Heart left ventricle (tissue), 16 donors: ENCODE results near the gene KDM4B. TPM values are rescaled to one million over a fixed set of nuclear protein-coding genes. Genes with fewer than 3 reads are reported as not detected.

Experiments
- ATAC-seq, 4 donors: fragments of 200-7000 bp; cut with Tn5 transposase; one replicate each; pipeline ENCODE4 v1.9.1; 2020 to 2022; ENCODE audit warnings: moderate library complexity in 4 of 4, mild to moderate bottlenecking in 3 of 4, moderate number of reproducible peaks in 1 of 4
- DNase-seq, 5 donors: peaks; one replicate each; pipeline ENCODE4 v3.0.0-alpha.2; 2020
- H3K27ac ChIP-seq, 12 donors: fragments of 200-600 bp; sonication (generic) in 4 of 12; one replicate each; pipeline versions ENCODE4 v1.5.0 to v1.8.0; 2016 to 2022; ENCODE audit warnings: mild to moderate bottlenecking in 2 of 12
- H3K27me3 ChIP-seq, 9 donors: fragments of 200-600 bp; sonication (generic) in 2 of 9; one replicate each; pipeline versions ENCODE4 v1.5.1 to v1.8.0; 2016 to 2022; ENCODE audit warnings: mild to moderate bottlenecking in 3 of 9
- H3K36me3 ChIP-seq, 9 donors: fragments of 200-600 bp; sonication (generic) in 2 of 9; one replicate each; pipeline versions ENCODE4 v1.5.0 to v1.8.0; 2018 to 2022; ENCODE audit warnings: mild to moderate bottlenecking in 2 of 9
- H3K4me1 ChIP-seq, 12 donors: fragments of 200-600 bp; sonication (generic) in 4 of 12; one replicate each; pipeline versions ENCODE4 v1.5.0 to v1.8.0; 2016 to 2022; ENCODE audit warnings: mild to moderate bottlenecking in 3 of 12
- H3K4me3 ChIP-seq, 12 donors: fragments of 200-600 bp; sonication (generic) in 4 of 12; one replicate each; pipeline versions ENCODE4 v1.5.0 to v1.8.0; 2017 to 2022; ENCODE audit warnings: mild to moderate bottlenecking in 9 of 12, moderate library complexity in 4 of 12
- H3K9me3 ChIP-seq, 12 donors: fragments of 200-600 bp; sonication (generic) in 4 of 12; one replicate each; pipeline versions ENCODE4 v1.5.0 to v1.8.0; 2016 to 2022; ENCODE audit warnings: mild to moderate bottlenecking in 1 of 12
- CTCF ChIP-seq, 12 donors: fragments of 200-600 bp; sonication (generic) in 4 of 12; IDR thresholded peaks; one replicate each; pipeline versions ENCODE4 v1.5.0 to v1.8.0; 2018 to 2022; ENCODE audit warnings: antibody characterized with exemption in 12 of 12, mild to moderate bottlenecking in 5 of 12
- POLR2A ChIP-seq, 2 donors: fragments of 450-650 bp; IDR thresholded peaks; one replicate each; pipeline ENCODE4 v1.6.1; 2017; ENCODE audit warnings: antibody characterized with exemption in 2 of 2, mild to moderate bottlenecking in 2 of 2, moderate library complexity in 2 of 2
- WGBS, 4 donors: extraction: QIAGEN DNeasy Blood & Tissue Kit in 2 of 4; methylation state at CpG; one replicate each; pipeline versions ENCODE4 v1.1.5 to v1.1.7; 2013 to 2018; 5-methylcytosine and 5-hydroxymethylcytosine counted together
- intact Hi-C, 10 donors: fragments of 100-400 bp; cut with DNase I; formaldehyde crosslinking; loops; one replicate each; pipeline versions ENCODE4 v1.11.1 to v1.14.2; 2022
- polyA plus RNA-seq, 2 donors: library from polyadenylated mRNA; stranded (reverse); fragments of 200-250 nt; gene quantifications; one replicate each; pipeline ENCODE4 v1.2.3, GENCODE V29; 2013
- total RNA-seq, 9 donors: library from RNA; depleted of rRNA in 2 of 9; stranded (reverse); fragments of >200 nt in 2 of 9; fragmentation: NEBNext Ultra II Directional in 3 of 9; extraction: Animal tissue kit (Norgen Biotek cat#: 25700) in 3 of 9; gene quantifications; one replicate each; pipeline versions ENCODE4 v1.1.0 to v1.2.4, GENCODE V29; 2016 to 2023
- donor health status: ischemic (EF 13 %, LVEDD 7.1; RV severe dilation, severe dysfunction).
- donor health status: healthy with polysubstance abuse.
- donor health status: DM: no; HTN: yes; CAD: no.
- donor health status: DM: no; HTN: no; CAD: no.
- donor health status: ischemic (EF 25% LVEDD 6.9; RV normal size, moderate dysfunction).
- donor health status: ischemic (EF 25% LVEDD 5.7; RV mildly dilated, moderate dysfunction).
- donor health status: healthy.
- donor health status: DM: yes; HTN: yes; CAD: no.
- donor health status: ischemic (EF 35%, LVEDD 5.7; RV mildly dilated, moderate dysfunction).
- donor health status: nonischemic (EF 11% LVEDD 7.7; RV severe dilation, severe dysfunction).
- donor health status: DM: yes; HTN: yes; CAD: no.
- donor health status: PGD.
- donor health status: ischemic (EF 29% LVEDD 5.4; RV normal size, mild dysfunction).
- donor health status: nonischemic (EF 23%, LVEDD 6.1; RV moderate dilation, normal function).

The KDM4B gene
- total and polyA plus RNA-seq, 11 donors, result 21.5 to 36.5 (median 27.2) TPM

DNA sequence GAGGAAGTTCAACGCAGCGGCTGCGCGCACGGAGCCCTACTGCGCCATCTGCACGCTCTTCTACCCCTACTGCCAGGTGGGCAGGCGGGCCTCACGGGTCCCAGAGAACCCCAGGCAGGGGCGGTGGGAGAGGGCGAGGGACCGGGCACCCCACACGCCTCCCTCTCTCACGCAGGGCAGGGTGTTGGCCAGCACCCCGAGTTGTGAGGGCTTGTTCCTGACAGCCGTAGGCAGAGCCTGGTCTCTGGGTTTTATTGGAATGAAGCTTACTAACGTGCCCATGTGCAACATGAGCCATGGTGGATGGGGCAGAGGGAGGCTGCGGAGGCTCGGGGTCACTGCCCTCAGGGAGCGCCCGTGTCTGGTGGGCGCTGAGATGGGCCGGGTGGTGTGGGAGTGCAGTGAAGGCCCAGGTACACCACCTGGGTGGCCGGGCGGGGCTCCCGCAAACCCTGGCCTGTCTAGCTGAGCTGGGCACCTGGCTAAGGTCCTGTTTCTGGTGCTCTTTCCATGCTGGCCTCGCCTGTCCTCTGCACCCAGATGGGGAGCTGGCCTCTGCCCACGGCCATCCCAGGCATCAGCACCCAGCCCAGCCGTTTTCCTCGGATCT, 165.2 kb downstream of the KDM4B start:
- no peak for TF ChIP-seq POLR2A (IDR thresholded peaks at IDR 0.05)
- 93 to 96% (median 94%) methylated on average over 27 to 30 of the region's 30 CpGs for WGBS, 4 donors
- Histone ChIP-seq H3K4me1 (peaks cover 0 to 13% (median 4%) of the 10 kb centered on the region in 12 donors), H3K27me3 (no peaks in the 10 kb centered on the region), H3K36me3 (peaks cover 0 to 83% (median 60%) of the 10 kb centered on the region in 9 donors), H3K4me3 (no peak overlapping the region), H3K9me3 (no peaks in the 10 kb centered on the region), H3K27ac (no peak overlapping the region)
- DNase-seq (no peak), ATAC-seq (no peak)
- intact Hi-C loops, result loop anchor here in 1 of 10 donors (10.0 kb wide), 1 partner anchor 79 kb away; no protein-coding TSS in a partner anchor

DNA sequence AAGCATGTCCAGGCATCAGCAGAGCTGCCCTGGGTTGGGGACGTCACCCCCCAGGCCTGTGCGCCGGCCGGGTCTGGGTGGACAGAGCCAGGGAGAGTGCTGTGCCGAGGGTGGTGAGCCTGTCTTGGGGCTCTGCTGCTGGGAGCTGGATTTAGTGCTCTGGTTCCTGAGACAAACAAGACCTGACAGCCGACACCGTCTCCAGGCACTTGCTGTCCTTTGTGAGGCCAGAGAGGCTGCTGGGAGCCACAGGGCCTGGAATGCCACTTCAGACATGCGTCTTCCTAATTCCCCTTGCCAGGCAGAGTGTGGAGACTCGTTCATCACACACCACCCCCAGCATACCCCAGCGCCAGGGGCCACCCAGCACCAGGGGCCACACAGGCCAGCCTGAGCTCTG, 165.8 kb downstream of the KDM4B start:
- Histone ChIP-seq H3K4me1 (peaks cover 0 to 17% (median 0%) of the 10 kb centered on the region in 12 donors), H3K27ac (no peak overlapping the region), H3K4me3 (no peak overlapping the region), H3K27me3 (no peaks in the 10 kb centered on the region), H3K9me3 (no peaks in the 10 kb centered on the region), H3K36me3 (peaks cover 0 to 87% (median 64%) of the 10 kb centered on the region in 9 donors)
- DNase-seq (no peak), ATAC-seq (no peak)
- intact Hi-C loops, result loop anchor here in 2 of 10 donors (5.0 to 10.0 kb wide), 2 partner anchors 80 to 87 kb away; no protein-coding TSS in a partner anchor
- TF ChIP-seq CTCF (IDR thresholded peaks at IDR 0.05) (no peak), POLR2A (IDR thresholded peaks at IDR 0.05) (no peak)
- WGBS, 4 donors, result 79 to 95% (median 87%) methylated on average over 9 to 10 of the region's 10 CpGs

DNA sequence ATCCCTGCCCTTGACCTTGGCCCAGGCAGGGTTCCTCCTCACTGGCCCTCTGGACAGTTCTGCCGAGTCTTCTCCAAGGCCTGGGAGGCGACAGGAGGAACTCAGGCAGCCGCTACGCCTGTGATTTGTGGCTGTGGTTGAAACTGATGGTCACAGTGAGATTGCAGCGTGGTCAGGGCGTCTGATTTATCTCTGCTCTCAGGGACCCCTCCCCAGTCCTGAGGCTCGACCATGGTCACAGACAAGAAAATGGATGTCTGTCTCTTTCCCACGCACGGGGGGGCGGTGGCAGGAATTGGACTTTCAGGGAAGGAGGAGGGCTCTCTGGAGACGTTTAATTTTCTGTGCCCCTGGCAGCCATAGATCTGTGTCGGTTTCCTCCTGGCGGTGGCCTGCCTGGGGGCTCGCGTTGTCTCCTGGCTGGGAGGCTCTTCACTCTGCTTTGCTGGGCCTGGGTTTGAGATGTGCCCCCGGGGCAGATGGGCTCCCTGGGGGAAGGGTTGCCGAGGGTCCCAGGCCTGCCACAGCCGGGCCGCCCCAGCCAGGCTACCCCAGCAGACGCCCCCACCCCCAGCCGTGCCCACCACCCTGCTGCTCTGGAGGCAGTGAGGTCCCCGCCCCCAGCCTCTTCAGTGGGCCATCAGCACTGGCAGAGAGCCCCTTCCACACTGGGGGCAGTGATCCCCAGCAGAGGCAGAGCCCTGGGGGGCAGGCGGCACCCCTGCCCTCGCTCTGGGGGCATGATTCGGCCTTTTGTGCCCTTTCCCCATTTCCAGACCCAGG, 167.4 kb downstream of the KDM4B start:
- Histone ChIP-seq H3K4me3 (no peak overlapping the region), H3K9me3 (no peaks in the 10 kb centered on the region), H3K27ac (no peak overlapping the region), H3K27me3 (no peaks in the 10 kb centered on the region), H3K36me3 (peaks cover 0 to 84% (median 64%) of the 10 kb centered on the region in 9 donors), H3K4me1 (peaks cover 0 to 23% (median 8%) of the 10 kb centered on the region in 12 donors)
- no peak for TF ChIP-seq CTCF (IDR thresholded peaks at IDR 0.05)
- no peak for TF ChIP-seq POLR2A (IDR thresholded peaks at IDR 0.05)
- intact Hi-C loops, result loop anchor here in 2 of 10 donors (5.0 to 10.0 kb wide), 2 partner anchors 81 to 89 kb away; no protein-coding TSS in a partner anchor
- 85 to 93% (median 90%) methylated on average over 16 to 25 of the region's 25 CpGs for WGBS, 4 donors
- no peak for ATAC-seq
- DNase-seq, result no peak

DNA sequence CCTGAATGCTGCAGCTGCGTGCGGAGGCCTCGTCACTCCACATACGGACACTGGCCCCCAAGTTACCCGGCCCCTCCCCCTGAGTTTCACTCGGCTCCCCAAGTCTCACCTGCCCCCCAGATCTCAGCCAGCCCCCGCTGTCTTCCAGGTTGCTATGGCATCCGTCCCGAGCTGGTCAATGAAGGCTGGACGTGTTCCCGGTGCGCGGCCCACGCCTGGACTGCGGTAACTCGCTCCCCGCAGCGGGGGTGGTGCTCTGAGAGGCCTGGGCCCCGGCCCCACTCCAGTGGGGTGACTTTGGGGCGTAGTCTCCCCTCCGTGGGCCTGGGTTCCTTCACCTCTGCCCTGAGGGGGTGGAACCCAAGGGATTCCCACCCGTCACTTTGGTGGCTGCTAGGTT, 168.2 kb downstream of the KDM4B start:
- peak in 1 of 5 donors; percentile 58 for DNase-seq
- intact Hi-C loops, result loop anchor here in 2 of 10 donors (5.0 to 10.0 kb wide), 2 partner anchors 82 to 90 kb away; no protein-coding TSS in a partner anchor

More for the DNA sequence above, 168.2 kb downstream of the KDM4B start:
- Histone ChIP-seq H3K4me1 (peaks cover 0 to 24% (median 9%) of the 10 kb centered on the region in 12 donors), H3K36me3 (peaks cover 0 to 86% (median 63%) of the 10 kb centered on the region in 9 donors), H3K4me3 (no peak overlapping the region), H3K9me3 (no peaks in the 10 kb centered on the region), H3K27me3 (no peaks in the 10 kb centered on the region), H3K27ac (no peak overlapping the region)
- no peak for ATAC-seq
- TF ChIP-seq CTCF (IDR thresholded peaks at IDR 0.05) (no peak), POLR2A (IDR thresholded peaks at IDR 0.05) (no peak)
- 87 to 94% (median 93%) methylated on average over 12 to 22 of the region's 22 CpGs for WGBS, 4 donors
